GM10266 (cell line): Measurements from ENCODE around the gene KLHL29.

ENCODE experiments used
- DNase-seq: peaks from one replicate; pipeline ENCODE4 v3.0.0; 2012; ENCODE audit errors: extremely low spot score
- TF ChIP-seq, protein P1 (sequence below): IDR thresholded peaks from 2 replicates; pipeline ENCODE4 v1.5.1; 2012; ENCODE audit warnings: mild to moderate bottlenecking, low read depth; ENCODE audit not compliant: control insufficient read depth, insufficient read depth; ENCODE audit errors: missing control alignments

The KLHL29 gene

DNA sequence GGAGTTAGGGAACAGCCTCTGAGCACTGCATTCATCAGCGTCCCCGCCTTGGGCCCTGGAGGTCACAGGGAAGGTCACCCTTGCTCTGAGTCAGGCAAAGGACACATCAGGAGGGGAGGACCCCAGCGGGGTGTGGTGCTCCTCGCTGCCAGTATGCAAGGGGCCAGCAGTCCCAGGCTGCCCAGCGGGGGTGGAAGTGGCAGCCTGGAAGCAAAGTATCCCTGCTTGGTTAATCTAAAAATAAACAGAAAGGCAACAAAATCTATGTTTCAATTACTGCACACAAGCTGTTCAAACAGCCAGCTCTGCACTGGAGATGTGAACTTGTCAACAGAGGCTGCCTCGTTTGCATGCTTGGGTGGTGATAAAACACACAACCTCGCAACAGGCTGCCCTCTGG is 164.1 kb downstream of the KLHL29 start:
- DNase-seq = no peak
- TF ChIP-seq, protein P1, sequence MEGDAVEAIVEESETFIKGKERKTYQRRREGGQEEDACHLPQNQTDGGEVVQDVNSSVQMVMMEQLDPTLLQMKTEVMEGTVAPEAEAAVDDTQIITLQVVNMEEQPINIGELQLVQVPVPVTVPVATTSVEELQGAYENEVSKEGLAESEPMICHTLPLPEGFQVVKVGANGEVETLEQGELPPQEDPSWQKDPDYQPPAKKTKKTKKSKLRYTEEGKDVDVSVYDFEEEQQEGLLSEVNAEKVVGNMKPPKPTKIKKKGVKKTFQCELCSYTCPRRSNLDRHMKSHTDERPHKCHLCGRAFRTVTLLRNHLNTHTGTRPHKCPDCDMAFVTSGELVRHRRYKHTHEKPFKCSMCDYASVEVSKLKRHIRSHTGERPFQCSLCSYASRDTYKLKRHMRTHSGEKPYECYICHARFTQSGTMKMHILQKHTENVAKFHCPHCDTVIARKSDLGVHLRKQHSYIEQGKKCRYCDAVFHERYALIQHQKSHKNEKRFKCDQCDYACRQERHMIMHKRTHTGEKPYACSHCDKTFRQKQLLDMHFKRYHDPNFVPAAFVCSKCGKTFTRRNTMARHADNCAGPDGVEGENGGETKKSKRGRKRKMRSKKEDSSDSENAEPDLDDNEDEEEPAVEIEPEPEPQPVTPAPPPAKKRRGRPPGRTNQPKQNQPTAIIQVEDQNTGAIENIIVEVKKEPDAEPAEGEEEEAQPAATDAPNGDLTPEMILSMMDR = no peak

- DNase-seq = no peak
- TF ChIP-seq, protein P1 = no peak
Observed at GRCh38 chr2:23549821-23550530, 165.0 kb downstream of the KLHL29 start.

DNA sequence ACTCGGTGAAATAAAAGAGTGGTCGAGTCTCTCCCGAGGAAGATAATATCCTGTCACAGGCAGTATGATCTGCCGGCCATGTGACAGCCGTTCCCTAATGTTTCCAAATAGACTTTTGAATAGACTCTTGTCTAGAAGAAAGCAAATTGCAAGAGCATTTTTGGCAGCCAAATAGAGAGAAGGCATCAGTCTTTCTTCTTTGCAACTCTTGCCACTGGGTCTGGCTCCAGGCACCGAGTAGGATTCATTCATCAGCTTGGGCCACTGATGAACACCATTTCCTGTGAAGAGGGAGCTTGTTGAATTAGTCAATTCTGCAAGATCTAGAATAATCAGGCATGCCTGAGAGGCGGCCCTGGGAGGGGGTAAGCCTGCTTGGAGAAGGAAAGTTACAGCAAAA is 165.6 kb downstream of the KLHL29 start:
- no peak for DNase-seq
- TF ChIP-seq, protein P1 = no peak

DNA sequence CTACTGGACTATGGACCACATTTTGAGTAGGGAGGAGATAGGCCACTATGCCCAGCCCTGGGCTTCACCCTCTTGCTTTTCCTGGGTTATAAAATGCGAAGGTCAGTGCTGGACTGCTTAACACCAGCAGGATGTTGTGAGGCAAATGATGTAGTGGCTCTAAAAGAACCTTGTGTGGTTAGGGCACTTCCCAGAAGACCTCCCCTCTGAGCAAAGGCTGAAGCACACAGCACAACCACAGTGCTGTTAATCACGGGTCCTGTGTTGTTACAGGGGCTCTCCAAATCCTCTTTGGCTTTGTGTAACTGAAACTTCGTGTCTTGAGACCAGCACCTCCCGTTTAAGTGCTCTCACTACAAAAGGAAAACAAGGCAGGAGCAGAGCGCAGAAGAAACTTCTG is 166.9 kb downstream of the KLHL29 start:
- TF ChIP-seq, protein P1 = no peak
- DNase-seq = no peak

- TF ChIP-seq, protein P1 = no peak
- DNase-seq = no peak
Observed at GRCh38 chr2:23553561-23553960, 168.6 kb downstream of the KLHL29 start.

- TF ChIP-seq, protein P1 = no peak
- DNase-seq = no peak
Observed at GRCh38 chr2:23554054-23554697, 169.2 kb downstream of the KLHL29 start.

- DNase-seq = no peak
- TF ChIP-seq, protein P1 = no peak
Observed at GRCh38 chr2:23555944-23556343, 171.0 kb downstream of the KLHL29 start.
